NCI-H146 (cell line): ENCODE results near the gene ABTB1.

Source experiments
- DNase-seq: peaks from one replicate; lab custom pipeline; 2025; lab: John Stamatoyannopoulos, UW

ABTB1 gene

GRCh38 chr3:127706312-127706711, 33.6 kb downstream of the ABTB1 start:
- DNase-seq: no peak

DNA sequence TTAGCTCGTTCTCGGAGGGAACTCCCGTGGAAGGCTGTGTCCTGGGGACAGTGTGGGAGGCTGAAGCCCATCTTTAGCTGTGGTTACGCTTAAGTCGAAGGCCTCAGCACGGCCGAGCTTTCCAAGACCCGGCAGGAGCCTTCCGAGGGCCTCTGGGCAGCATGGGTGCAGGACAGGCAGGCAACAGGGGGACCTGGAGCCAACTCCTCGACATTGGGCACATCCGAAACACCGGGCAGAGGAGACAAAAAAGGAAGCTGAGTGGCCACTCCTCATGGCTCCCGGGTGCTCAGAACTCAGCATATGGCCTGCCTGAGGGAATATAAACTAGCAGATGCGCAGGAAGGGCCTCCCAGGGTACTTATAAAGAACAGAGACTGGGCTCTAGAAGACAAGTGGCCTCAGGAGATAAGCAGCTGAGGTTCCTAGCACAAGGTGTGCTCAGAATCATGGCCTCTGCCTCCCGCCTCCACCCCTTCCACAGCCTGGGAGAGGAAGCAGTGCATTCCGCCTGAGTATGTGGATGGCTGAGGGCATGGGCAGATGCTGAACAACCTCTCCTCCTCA, 34.1 kb downstream of the ABTB1 start:
- DNase-seq: no peak

- peak; percentile 53 for DNase-seq
Observed at GRCh38 chr3:127707851-127708411, 35.2 kb downstream of the ABTB1 start.

DNA sequence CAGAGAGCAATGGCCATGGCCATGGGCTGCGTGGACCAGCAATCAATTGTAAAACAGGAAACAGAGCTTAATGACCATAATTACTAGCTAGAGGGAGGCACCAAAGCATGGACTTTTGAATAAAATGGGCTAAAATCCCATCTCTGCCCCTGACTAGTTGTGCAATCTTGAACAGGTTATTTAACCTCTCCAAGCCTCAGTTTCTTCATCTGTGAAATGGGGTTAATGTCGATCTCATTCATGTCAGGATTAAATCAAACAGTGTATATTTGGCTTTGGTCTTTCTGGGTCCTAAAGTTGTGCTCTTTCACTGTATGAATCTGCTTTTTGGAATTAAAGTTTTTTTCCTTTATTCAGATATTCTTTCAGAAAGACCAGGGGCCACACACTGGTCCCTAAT, 36.1 kb downstream of the ABTB1 start:
- peak; percentile 79 for DNase-seq

GRCh38 chr3:127709320-127710060, 36.7 kb downstream of the ABTB1 start:
- no peak for DNase-seq

DNA sequence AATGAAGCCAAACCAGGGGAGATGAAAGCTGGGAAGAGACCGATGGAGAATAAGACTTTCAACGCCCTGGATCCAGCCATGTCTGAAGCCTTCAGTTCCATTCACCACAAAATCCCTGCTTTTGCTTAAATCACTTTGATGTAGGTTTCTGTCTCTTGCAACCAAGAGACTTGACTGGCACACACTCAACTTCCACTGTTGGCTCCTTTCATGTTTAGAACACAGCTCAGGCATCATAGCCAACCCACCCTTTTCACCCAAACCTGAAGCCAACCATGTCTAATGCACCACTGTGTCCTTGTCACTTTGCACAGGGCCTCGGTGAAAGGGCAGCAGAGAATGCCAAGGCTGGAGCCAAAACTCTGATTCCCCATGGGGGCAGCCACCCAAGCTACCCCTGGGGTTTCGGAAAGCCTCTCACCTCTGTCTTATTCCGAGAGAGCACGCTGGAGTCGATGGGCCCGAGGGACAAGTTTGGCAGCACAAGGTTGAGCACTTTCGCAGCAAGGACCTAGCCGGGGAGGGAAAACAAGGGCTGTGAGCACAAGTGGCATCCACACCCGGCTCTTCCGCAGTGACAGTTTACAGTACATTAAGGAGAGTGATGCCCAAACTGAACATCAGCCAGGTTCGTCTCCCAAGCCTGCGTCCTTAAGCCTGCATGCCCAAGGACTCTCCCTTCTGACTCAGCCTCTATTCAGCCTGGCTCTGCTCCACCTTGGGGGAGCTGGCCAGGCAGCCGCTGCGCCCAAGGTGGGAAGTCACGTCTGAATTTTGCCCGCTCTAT, 37.6 kb downstream of the ABTB1 start:
- DNase-seq: no peak

DNA sequence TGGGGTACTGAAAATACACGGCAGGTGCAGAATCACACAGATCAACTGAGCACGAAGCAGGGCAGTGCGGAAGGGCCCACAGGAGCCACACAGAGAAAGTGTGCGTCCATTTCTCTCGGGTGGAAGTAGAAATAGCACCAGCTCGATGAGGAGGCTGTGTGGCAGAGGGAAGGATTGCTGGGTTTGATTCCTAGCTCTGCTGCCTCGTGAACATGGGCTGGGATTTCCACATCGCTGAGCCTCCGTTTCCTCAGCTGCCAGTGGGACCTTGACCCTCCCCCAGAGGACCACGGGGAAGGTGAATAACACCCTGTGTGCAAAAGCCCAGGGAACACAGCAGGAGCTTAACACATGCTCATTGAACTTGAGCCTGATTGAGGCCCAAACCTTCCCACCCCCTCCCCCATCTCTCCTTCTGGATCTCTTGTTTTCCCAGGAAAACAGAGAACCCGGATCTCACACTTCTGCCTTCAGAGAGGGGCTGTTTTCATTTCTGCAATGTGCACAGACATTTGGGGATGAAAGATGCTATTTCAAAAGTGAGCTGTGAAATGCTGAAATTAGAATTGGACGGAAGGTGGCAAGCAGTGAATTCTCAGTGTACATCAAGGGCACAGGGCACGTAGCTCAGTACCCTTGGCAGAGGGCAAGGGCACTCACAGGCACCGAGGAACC, 38.4 kb downstream of the ABTB1 start:
- DNase-seq: no peak

DNA sequence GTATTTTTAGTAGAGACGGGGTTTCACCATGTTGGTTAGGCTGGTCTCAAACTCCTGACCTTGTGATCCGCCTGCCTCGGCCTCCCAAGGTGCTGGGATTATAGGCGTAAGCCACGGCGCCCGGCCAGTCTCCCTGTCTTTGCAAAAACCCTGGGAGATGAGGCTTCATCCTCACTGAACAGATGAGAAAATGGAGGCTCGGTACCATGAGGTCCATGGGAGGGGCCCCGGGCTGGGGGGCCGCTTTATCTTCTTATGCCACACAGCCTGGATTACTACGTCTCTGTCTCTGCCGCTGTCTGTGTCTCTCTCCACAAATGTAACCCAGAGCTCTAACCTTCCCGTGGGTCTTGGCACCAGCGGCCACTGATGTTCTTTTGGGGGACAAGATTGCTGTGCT, 39.1 kb downstream of the ABTB1 start:
- no peak for DNase-seq

DNA sequence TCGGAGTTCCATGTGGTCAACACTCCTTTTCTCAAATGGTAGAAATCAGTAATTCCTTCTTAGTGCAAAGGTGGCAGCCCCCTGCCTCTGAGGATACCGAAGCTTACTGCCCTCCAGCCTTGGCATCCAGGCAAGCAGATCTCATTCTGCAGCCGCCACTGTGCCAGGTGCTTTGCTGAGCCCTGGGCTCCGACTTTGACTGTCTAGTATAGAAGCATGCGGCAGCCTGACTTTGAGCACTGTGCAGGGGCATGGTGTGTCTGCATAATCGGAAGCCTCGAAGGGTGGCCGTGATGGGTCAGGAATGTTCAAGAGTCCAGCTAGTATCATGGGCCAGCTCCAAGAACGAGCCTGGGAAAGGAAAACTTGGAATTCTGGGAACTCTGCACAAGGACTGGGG, 39.7 kb downstream of the ABTB1 start:
- DNase-seq: no peak

DNA sequence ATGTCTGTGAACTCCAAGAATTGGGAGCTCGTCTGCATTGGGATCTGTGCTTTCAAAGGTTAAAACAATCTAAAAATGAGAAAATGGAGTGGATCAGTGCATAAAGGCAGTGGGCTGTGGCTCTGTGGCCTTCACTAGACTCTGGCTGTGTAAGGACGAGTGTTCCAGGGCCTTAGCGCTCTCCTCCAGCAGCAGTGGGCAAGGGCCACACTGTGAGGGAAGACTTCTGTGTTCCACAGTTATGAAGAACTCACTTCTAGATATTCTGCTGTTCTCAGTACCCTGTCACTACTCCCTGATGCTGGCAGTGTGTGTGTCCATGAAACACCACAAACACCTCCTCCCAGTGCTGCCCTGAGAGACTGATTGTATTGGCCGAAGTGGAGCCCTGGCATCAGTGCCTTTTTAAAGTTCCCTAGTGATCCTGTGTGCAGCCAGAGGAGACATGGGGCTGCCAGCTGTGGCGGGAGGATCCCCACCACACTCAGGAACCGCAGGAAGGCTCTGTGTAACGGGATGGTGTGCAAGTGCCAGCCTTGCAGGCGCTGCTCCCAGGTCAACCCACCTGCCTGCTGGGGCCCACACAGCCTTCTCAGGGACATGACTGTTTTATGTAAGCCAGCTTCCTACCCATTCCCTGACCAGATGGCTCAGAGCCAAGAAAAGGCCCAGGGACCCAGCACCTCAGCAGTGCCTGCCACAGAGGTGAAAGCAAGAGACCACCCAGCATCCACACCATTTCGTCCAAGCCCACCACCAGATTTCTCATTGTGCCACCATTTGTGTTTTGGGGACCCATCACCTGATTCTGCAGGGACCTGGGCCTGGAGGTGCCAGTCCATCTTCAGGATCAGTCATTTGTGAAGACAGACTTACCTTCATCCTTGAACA, 40.4 kb downstream of the ABTB1 start:
- peak; percentile 18 for DNase-seq

DNA sequence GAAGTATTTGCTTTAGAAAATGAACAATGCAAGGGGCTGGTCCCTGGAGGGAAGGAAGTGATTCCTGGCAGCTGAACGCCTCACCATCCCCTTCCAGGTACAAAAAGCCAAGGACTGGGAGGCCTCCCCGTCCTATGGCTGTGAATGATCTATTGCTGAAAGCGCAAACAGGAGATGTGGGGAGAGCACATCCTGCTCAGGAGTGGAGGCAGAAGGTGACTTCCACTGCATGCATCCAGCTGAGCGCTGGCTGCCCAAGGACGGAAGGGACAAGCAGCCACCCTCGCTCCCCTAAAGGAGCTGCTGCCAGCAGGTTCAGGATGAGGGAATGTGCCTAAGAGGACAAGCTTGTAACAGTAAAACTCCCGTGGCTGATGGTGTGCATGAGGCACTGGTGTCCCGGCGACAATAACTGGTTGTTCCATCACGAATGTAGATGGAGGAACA, 41.4 kb downstream of the ABTB1 start:
- DNase-seq: peak; percentile 45

DNA sequence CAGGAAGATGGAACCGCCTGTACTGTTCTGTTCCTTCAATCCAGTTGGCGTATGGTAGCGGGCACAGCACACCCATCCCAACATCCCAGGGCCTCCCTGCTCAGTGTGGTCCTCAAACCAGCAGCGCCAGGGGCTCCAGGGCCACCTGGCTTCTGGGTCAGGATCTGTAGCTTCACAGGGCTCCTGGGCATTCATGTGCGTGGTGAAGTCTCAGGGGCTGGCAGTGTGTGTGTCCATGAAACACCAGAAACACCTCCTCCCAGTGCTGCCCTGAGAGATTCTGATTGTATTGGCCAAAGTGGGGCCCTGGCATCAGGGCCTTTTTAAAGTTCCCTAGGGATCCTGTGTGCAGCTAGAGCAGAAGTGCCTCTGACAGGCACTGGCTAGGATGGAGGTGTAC, 42.1 kb downstream of the ABTB1 start:
- DNase-seq: no peak

DNA sequence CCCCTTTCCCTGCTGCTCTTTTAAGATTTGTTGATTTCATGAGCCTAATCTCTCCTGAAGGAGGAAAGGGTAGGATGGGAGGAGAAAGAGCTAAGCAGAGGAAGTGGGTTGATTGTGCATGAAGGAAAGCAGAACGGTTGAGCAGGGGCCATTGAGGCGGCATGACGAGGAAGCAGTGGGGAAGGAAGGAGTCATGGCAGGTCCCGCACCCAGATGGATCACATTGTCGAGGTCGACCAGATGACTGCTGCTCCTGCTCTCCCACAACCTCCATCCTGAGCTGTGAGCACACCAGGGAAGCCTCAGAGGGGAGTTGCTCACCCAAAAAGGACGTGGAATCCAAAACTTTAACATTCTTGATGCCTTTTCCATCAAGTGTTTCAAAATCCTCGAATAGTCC, 42.8 kb downstream of the ABTB1 start:
- DNase-seq: no peak

DNA sequence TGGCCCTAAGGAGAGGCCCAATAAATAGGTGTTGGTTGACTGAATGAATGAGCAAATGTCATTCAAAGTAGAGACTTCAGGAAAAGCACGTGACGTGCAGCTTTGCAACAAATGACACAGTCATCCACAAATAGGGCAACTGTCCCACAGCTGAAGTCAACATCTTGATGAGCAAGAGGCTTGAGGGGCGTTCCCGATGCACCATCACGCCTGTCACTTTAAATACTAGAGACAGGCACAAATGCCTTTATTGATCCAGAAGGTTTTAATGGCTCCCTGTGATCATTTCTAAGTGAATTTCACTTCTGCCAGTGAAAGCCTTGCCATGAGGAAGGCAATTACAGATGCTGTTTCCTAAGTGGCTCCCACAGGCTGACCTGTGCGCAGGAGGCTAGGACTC, 43.6 kb downstream of the ABTB1 start:
- DNase-seq: no peak

DNA sequence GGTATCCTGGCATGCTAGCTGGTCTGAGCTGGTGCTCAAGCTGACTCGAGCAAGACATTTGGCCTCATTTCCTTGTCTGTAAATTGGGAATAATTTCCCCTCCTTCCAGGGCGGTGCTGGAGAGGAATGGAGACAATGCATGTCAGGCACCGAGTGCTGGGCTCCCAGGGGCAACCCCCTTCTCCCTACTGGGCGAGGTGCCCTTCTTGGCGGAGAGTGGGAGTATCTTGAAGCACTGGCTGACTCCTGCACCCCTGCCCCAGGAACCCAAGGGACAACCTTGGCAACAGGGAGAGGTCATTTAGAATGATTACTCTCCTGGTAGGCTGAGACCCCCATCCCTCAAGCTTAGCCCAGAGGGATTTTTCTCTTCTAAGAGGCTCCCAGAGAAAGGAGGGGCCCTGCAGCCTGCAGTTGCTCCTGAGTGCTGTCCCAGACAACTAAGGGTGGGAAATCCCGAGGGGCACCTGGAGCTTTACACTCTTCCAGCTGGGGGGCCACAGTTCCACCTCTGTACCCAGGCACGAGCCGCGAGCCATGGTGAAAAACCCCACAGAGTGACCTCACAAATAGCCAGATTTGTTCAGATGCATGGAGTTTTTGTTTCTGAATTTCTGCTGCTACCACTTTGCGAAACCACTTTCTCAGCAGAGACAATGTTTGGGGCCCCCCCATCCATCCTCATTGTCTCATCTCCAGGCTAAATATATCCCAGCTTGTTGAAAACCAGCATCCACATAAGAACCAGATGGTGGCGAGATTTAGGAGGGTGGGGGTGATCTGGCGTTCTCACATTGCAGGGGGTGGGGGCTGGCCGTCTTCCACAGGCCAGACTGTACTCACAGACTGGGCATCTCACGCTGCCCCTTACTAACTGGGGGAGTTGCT, 44.8 kb downstream of the ABTB1 start:
- DNase-seq: no peak

- DNase-seq: no peak
Observed at GRCh38 chr3:127718245-127718915, 45.6 kb downstream of the ABTB1 start.

GRCh38 chr3:127718916-127719290, 46.2 kb downstream of the ABTB1 start:
- no peak for DNase-seq

GRCh38 chr3:127719369-127719768, 46.6 kb downstream of the ABTB1 start:
- no peak for DNase-seq

DNA sequence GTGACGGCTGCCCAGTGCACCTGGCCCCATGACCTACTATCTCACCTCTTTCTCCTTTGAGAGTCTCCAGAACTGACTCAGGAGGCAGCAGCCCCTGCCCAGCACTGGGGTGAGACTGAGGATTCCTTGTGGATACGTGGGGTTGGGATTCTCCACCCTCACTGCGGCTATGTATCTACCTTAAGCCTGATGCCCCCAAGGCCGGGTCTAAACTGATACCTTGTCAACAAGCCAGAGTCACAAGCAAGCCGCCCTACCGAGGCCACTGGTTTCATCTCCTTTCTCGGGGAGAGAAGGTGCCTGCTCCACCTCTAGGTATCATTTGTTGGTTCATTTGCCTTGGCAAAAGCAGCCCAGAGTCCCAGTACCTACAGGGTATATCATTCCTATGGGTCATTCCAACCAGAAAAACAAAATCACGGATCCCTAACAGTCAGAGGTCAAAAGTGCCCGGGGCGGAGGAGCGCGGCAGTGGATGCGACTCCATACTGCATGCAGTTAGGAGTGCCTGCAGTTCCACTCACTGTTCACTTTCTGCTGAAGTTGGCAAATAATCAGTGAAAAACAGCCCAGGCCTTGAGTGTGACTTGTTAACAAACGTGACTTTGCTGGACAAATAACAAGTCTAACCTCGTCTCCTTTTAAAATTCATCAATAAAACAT, 47.5 kb downstream of the ABTB1 start:
- DNase-seq: no peak
